ENCODE results near the gene KIR2DL4.
"Not testable (repeated sequence)": the region's sequence is repeated elsewhere in the genome, so short reads cannot be mapped to it uniquely, and the experiment has no call there.

Gene KIR2DL4

GRCh38 chr19:54805665-54806515 lies 2.5 kb downstream of the KIR2DL4 start:
- DNase-seq = no peak

GRCh38 chr19:54806516-54806838 lies 3.1 kb downstream of the KIR2DL4 start:
- DNase-seq = no peak

- DNase-seq = not testable (repeated sequence)
These were observed 11.2 kb downstream of the KIR2DL4 start for GRCh38 chr19:54814571-54814970.

- not testable (repeated sequence) for DNase-seq
These were observed 12.8 kb downstream of the KIR2DL4 start, which contains the start of gene KIR3DL1 for GRCh38 chr19:54816251-54816650. Gene KIR3DL1, plus strand, starts transcription at chr19:54816468.

GRCh38 chr19:54817670-54818536 lies 14.5 kb downstream of the KIR2DL4 start:
- no peak for DNase-seq

- not testable (repeated sequence) for DNase-seq
These were observed 21.0 kb downstream of the KIR2DL4 start for GRCh38 chr19:54824416-54824815.

- DNase-seq = not testable (repeated sequence)
These were observed 21.9 kb downstream of the KIR2DL4 start for GRCh38 chr19:54825326-54825725.

- not testable (repeated sequence) for DNase-seq
These were observed 24.7 kb downstream of the KIR2DL4 start for GRCh38 chr19:54828064-54828463.

GRCh38 chr19:54832496-54832895 lies 29.1 kb downstream of the KIR2DL4 start, which contains the start of gene KIR2DS4:
Gene KIR2DS4, plus strand, starts transcription at chr19:54832676.
- not testable (repeated sequence) for DNase-seq

GRCh38 chr19:54835126-54835525 lies 31.7 kb downstream of the KIR2DL4 start:
- not testable (repeated sequence) for DNase-seq

- not testable (repeated sequence) for DNase-seq
These were observed 34.1 kb downstream of the KIR2DL4 start for GRCh38 chr19:54837522-54837921.

- DNase-seq = not testable (repeated sequence)
These were observed 39.8 kb downstream of the KIR2DL4 start for GRCh38 chr19:54843171-54843570.

GRCh38 chr19:54850061-54850640 lies 46.7 kb downstream of the KIR2DL4 start, which contains the start of gene KIR3DL2:
Gene KIR3DL2, plus strand, starts transcription at chr19:54850443. Its CDS starts 33 bp downstream, at chr19:54850476.
- DNase-seq = not testable (repeated sequence)

GRCh38 chr19:54850930-54851329 lies 47.5 kb downstream of the KIR2DL4 start:
- no peak for DNase-seq

- no peak for DNase-seq
These were observed 47.9 kb downstream of the KIR2DL4 start for GRCh38 chr19:54851353-54851752.

GRCh38 chr19:54855241-54855640 lies 51.8 kb downstream of the KIR2DL4 start:
- DNase-seq = not testable (repeated sequence)

- not testable (repeated sequence) for DNase-seq
These were observed 55.1 kb downstream of the KIR2DL4 start for GRCh38 chr19:54858476-54858875.

GRCh38 chr19:54859421-54859820 lies 56.0 kb downstream of the KIR2DL4 start:
- DNase-seq = not testable (repeated sequence)

GRCh38 chr19:54863459-54863858 lies 60.0 kb downstream of the KIR2DL4 start:
- DNase-seq = not testable (repeated sequence)
